SK-N-SH (cell line): ENCODE results near the gene RASGRF2. TPM values are rescaled to one million over a fixed set of nuclear protein-coding genes. Genes with fewer than 3 reads are reported as not detected.

Experiments
- CTCF ChIA-PET: fragments of 300-600, 350-600 bp; formaldehyde crosslinking; extraction: SDS; loops from one replicate; lab custom pipeline; 2021; lab: Yijun Ruan, JAX
- POLR2A ChIA-PET: fragments of 350-600 bp; sonication (Branson Sonifier 250); formaldehyde crosslinking; extraction: SDS; loops from one replicate; lab custom pipeline; 2020; ENCODE audit warnings: antibody characterized with exemption, inconsistent platforms; lab: Yijun Ruan, JAX
- DNase-seq: peaks from one replicate; pipeline ENCODE4 v3.0.0; 2012
- H2AFZ ChIP-seq: fragments of 200-600 bp; sonication (generic); 2 replicates; pipeline ENCODE4 v1.8.1; 2016; ENCODE audit warnings: antibody characterized with exemption, mild to moderate bottlenecking, low read depth
- H3F3A ChIP-seq: fragments of 200-600 bp; sonication (generic); replicated peaks from 2 replicates; pipeline ENCODE3; 2016; ENCODE audit warnings: antibody characterized with exemption, mild to moderate bottlenecking; ENCODE audit not compliant: insufficient read depth
- H3K27ac ChIP-seq, 2 experiments: fragments of 200-500 bp in 1 of 2; fragments of 200-600 bp in 1 of 2; sonication (Bioruptor generic) in 1 of 2; sonication (generic), shearing (Covaris generic) in 1 of 2; 2 replicates each; pipeline versions ENCODE4 v1.5.1 to v1.6.1; 2014 to 2016; ENCODE audit warnings: low read depth in 2 of 2, inconsistent platforms in 1 of 2, low read length in 1 of 2, mild to moderate bottlenecking in 1 of 2, mixed read lengths in 1 of 2
- H3K27me3 ChIP-seq: fragments of 200-600 bp; sonication (generic), shearing (Covaris generic); 2 replicates; pipeline ENCODE4 v1.6.1; 2016; ENCODE audit warnings: mixed run types; ENCODE audit not compliant: insufficient read depth
- H3K36me3 ChIP-seq, 2 experiments: fragments of 200-500 bp in 1 of 2; fragments of 200-600 bp in 1 of 2; sonication (Bioruptor generic) in 1 of 2; sonication (generic) in 1 of 2; replicated peaks in 1 of 2; 2 replicates each; pipeline versions ENCODE3 to v1.5.1; 2014 to 2016; ENCODE audit warnings: low read length in 1 of 2, mild to moderate bottlenecking in 1 of 2; ENCODE audit not compliant: insufficient read depth in 2 of 2, control insufficient read depth in 1 of 2
- H3K4me1 ChIP-seq, 2 experiments: fragments of 200-500 bp in 1 of 2; fragments of 200-600 bp in 1 of 2; sonication (Bioruptor generic) in 1 of 2; sonication (generic), shearing (Covaris generic) in 1 of 2; 2 replicates each; pipeline versions ENCODE4 v1.5.1 to v1.6.1; 2014 to 2016; ENCODE audit warnings: low read depth in 1 of 2, low read length in 1 of 2, mixed run types in 1 of 2; ENCODE audit not compliant: insufficient read depth in 2 of 2, control insufficient read depth in 1 of 2
- H3K4me2 ChIP-seq: fragments of 200-600 bp; sonication (generic), shearing (Covaris generic); 2 replicates; pipeline ENCODE4 v1.6.1; 2017; ENCODE audit warnings: mixed run types
- H3K4me3 ChIP-seq, 2 experiments: fragments of 200-500 bp in 1 of 2; fragments of 200-600 bp in 1 of 2; sonication (Bioruptor generic) in 1 of 2; sonication (generic), shearing (Covaris generic) in 1 of 2; 2 replicates each; pipeline versions ENCODE4 v1.5.1 to v1.8.1; 2014 to 2016; ENCODE audit warnings: low read depth in 2 of 2, inconsistent platforms in 1 of 2, low read length in 1 of 2, mild to moderate bottlenecking in 1 of 2, mixed read lengths in 1 of 2, moderate library complexity in 1 of 2
- H3K79me2 ChIP-seq: fragments of 200-600 bp; sonication (generic); 2 replicates; pipeline ENCODE4 v1.8.1; 2017; ENCODE audit warnings: mild to moderate bottlenecking; ENCODE audit not compliant: insufficient read depth
- H3K9ac ChIP-seq: fragments of 200-600 bp; sonication (generic); 2 replicates; pipeline ENCODE4 v1.6.1; 2017; ENCODE audit warnings: mixed run types
- H3K9me2 ChIP-seq: fragments of 200-600 bp; sonication (generic); 2 replicates; pipeline ENCODE4 v1.6.1; 2017; ENCODE audit warnings: mixed run types
- H3K9me3 ChIP-seq: fragments of 200-600 bp; sonication (generic); 2 replicates; pipeline ENCODE4 v1.6.1; 2017; ENCODE audit warnings: mixed run types, mild to moderate bottlenecking, moderate library complexity
- H4K20me1 ChIP-seq: fragments of 200-600 bp; sonication (generic); 2 replicates; pipeline ENCODE4 v1.6.1; 2017; ENCODE audit warnings: mild to moderate bottlenecking, mixed run types; ENCODE audit not compliant: insufficient read depth
- CHD2 ChIP-seq: fragments of 150-350 bp; IDR thresholded peaks from 2 replicates; pipeline ENCODE4 v1.6.1; 2018; ENCODE audit warnings: low read length; ENCODE audit not compliant: partially characterized antibody
- CTCF ChIP-seq: fragments of 200-600 bp; sonication (generic); IDR thresholded peaks from 2 replicates; pipeline ENCODE4 v1.6.1; 2017; ENCODE audit warnings: antibody characterized with exemption, mild to moderate bottlenecking, moderate library complexity
- ELF1 ChIP-seq: IDR thresholded peaks from 2 replicates; pipeline ENCODE4 v1.4.0; 2012
- EP300 ChIP-seq, 2 experiments: IDR thresholded peaks; 2 replicates each; pipeline versions ENCODE4 v1.4.0 to v1.6.1; 2012; ENCODE audit warnings: borderline replicate concordance in 1 of 2, low read depth in 1 of 2, low read length in 1 of 2
- FOSL2 ChIP-seq: IDR thresholded peaks from 2 replicates; pipeline ENCODE4 v1.4.0; 2012; ENCODE audit warnings: low read depth, mild to moderate bottlenecking, moderate library complexity, borderline replicate concordance
- FOXJ3 ChIP-seq: sonication (generic); formaldehyde crosslinking; IDR thresholded peaks from 2 replicates; pipeline ENCODE4 v1.5.1; 2020; ENCODE audit warnings: mild to moderate bottlenecking, missing genetic modification reagents
- GATA2 ChIP-seq: sonication (generic); formaldehyde crosslinking; IDR thresholded peaks from 2 replicates; pipeline ENCODE4 v1.5.0; 2020; ENCODE audit warnings: mild to moderate bottlenecking, missing genetic modification reagents
- IRF3 ChIP-seq: fragments of 150-350 bp; IDR thresholded peaks from 2 replicates; pipeline ENCODE4 v1.6.1; 2016; ENCODE audit warnings: mild to moderate bottlenecking, low read depth, low read length
- JUND ChIP-seq: IDR thresholded peaks from 2 replicates; pipeline ENCODE4 v1.4.0; 2012
- MAX ChIP-seq: IDR thresholded peaks from 2 replicates; pipeline ENCODE4 v1.4.0; 2012; ENCODE audit warnings: low read depth
- MEF2A ChIP-seq: IDR thresholded peaks from 2 replicates; pipeline ENCODE4 v1.4.0; 2012; ENCODE audit warnings: low read depth, borderline replicate concordance
- MXI1 ChIP-seq: IDR thresholded peaks from 2 replicates; pipeline ENCODE4 v1.6.1; 2012; ENCODE audit warnings: mild to moderate bottlenecking, low read depth, low read length, improper control_type of control experiment
- NFIC ChIP-seq: IDR thresholded peaks from 2 replicates; pipeline ENCODE4 v1.4.0; 2012; ENCODE audit warnings: borderline replicate concordance
- RAD21 ChIP-seq: IDR thresholded peaks from 2 replicates; pipeline ENCODE4 v1.6.1; 2012; ENCODE audit warnings: mild to moderate bottlenecking, low read length
- RCOR1 ChIP-seq: fragments of 150-350 bp; IDR thresholded peaks from 2 replicates; pipeline ENCODE4 v1.6.1; 2017; ENCODE audit warnings: antibody characterized with exemption, low read length
- RXRA ChIP-seq: IDR thresholded peaks from 2 replicates; pipeline ENCODE4 v1.4.0; 2012; ENCODE audit warnings: low read depth, mild to moderate bottlenecking, borderline replicate concordance
- TCF12 ChIP-seq: IDR thresholded peaks from 2 replicates; pipeline ENCODE4 v1.4.0; 2012
- TEAD4 ChIP-seq: IDR thresholded peaks from 2 replicates; pipeline ENCODE4 v1.4.0; 2012; ENCODE audit warnings: mild to moderate bottlenecking, borderline replicate concordance; ENCODE audit not compliant: insufficient read depth
- ZBTB33 ChIP-seq: IDR thresholded peaks from 2 replicates; pipeline ENCODE4 v1.4.0; 2012; ENCODE audit warnings: low read depth, borderline replicate concordance
- WGBS: methylation state at CpG from one replicate; pipeline ENCODE4 v1.1.6; 2017; ENCODE audit warnings: low lambda C conversion rate; 5-methylcytosine and 5-hydroxymethylcytosine counted together
- polyA plus RNA-seq, 3 experiments: library from polyadenylated mRNA; depleted of rRNA; stranded (reverse); fragments of >200 nt; gene quantifications; 2 replicates each; pipeline ENCODE4 v1.2.3, GENCODE V29; 2012
- TF ChIP-seq, protein P1 (sequence below): fragments of 150-350 bp; IDR thresholded peaks from 2 replicates; pipeline ENCODE4 v1.6.1; 2017; ENCODE audit warnings: antibody characterized with exemption, low read length, low read depth, borderline replicate concordance

The RASGRF2 gene
- polyA plus RNA-seq, 1 of the 3 experiments (the other 2 are of a cell fraction) = under 0.01 TPM

GRCh38 chr5:80917631-80918030 is 42.5 kb upstream of the RASGRF2 start:
- ChIA-PET CTCF (no interaction called here), POLR2A (no interaction called here)
- Histone ChIP-seq H3K9me2 (no peaks in the 10 kb centered on the region), H3K9me3 (no peaks in the 10 kb centered on the region), H3K36me3 (no peaks in the 10 kb centered on the region), H2AFZ (no peak overlapping the region), H3K27me3 (no peaks in the 10 kb centered on the region), H3K4me3 (no peak overlapping the region), H3K4me2 (no peak overlapping the region), H3K9ac (no peak overlapping the region), H3K27ac (no peak overlapping the region), H4K20me1 (no peaks in the 10 kb centered on the region), H3K79me2 (no peaks in the 10 kb centered on the region), H3F3A (no peaks in the 10 kb centered on the region), H3K4me1 (peaks cover 0 to 3% of the 10 kb centered on the region in 2 experiments; a peak in 1 of 4 replicates)
- no peak for DNase-seq
- TF ChIP-seq RXRA (no peak), CHD2 (no peak), RCOR1 (no peak), TEAD4 (no peak)
- WGBS = 67% methylated on average over 3 of the region's 3 CpGs

DNA sequence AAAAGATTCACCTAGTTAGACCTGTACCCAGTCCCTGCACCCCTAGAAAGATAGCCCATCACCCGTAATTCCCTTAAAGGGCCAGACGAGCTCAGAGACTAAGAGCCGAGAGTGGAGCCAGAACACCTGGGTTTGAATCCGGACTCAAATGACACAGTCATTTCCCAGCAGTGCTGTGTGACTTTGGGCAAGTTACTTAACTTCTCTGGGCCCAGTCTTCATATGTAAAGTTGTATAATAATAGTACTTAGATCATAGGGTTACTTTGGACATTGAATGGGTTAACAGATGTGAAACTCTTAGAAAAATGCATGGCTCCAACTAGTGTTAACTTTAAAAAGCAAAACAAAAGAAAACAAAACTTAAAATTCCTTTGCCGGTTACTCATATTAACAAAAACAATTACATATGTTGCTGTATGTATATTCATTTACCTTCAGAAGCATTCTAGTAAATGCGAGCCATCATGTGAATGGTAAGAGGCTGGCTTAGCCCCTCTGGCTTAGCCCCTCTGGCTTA is 40.4 kb upstream of the RASGRF2 start:
- H3K4me2 ChIP-seq = no peak overlapping the region
- no peaks in the 10 kb centered on the region for H3K9me2 ChIP-seq
- H3F3A ChIP-seq = no peaks in the 10 kb centered on the region
- no peak overlapping the region for H2AFZ ChIP-seq
- no peak overlapping the region for H3K4me3 ChIP-seq
- H3K79me2 ChIP-seq = no peaks in the 10 kb centered on the region
- CTCF ChIA-PET = interaction anchor here (1.1 kb wide), 1 partner anchor 9 kb away, joined by 5 read pairs; no protein-coding TSS in a partner anchor
- H3K9ac ChIP-seq = no peak overlapping the region
- no peak for DNase-seq
- no peaks in the 10 kb centered on the region for H3K9me3 ChIP-seq
- POLR2A ChIA-PET = no interaction called here
- H3K27ac ChIP-seq = no peak overlapping the region
- H3K27me3 ChIP-seq = no peaks in the 10 kb centered on the region
- H3K36me3 ChIP-seq = no peaks in the 10 kb centered on the region
- H3K4me1 ChIP-seq = peaks cover 0 to 3% of the 10 kb centered on the region in 2 experiments; a peak in 1 of 4 replicates
- no peaks in the 10 kb centered on the region for H4K20me1 ChIP-seq
- TF ChIP-seq ZBTB33 (no peak), TCF12 (no peak), CTCF (no peak), ELF1 (no peak), IRF3 (no peak), MXI1 (no peak), FOXJ3 (no peak), EP300 (IDR thresholded peaks at IDR 0.05; ENCODE audit: borderline replicate concordance in 1 of 2, low read depth in 1 of 2, low read length in 1 of 2) (no peak), MEF2A (no peak), NFIC (no peak), TEAD4 (no peak), MAX (no peak), RXRA (no peak), JUND (no peak), FOSL2 (no peak), GATA2 (no peak), RAD21 (no peak)
- TF ChIP-seq, protein P1, sequence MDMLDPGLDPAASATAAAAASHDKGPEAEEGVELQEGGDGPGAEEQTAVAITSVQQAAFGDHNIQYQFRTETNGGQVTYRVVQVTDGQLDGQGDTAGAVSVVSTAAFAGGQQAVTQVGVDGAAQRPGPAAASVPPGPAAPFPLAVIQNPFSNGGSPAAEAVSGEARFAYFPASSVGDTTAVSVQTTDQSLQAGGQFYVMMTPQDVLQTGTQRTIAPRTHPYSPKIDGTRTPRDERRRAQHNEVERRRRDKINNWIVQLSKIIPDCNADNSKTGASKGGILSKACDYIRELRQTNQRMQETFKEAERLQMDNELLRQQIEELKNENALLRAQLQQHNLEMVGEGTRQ = no peak
- 66% methylated on average over 6 of the region's 6 CpGs for WGBS
